Prostate gland (tissue), 2 donors: ENCODE results near the gene SMARCA1. TPM values are rescaled to one million over a fixed set of nuclear protein-coding genes. Genes with fewer than 3 reads are reported as not detected.

Experiments
- DNase-seq: peaks from one replicate; pipeline ENCODE4 v3.0.0-alpha.2; 2019; ENCODE audit warnings: low spot score
- H3K27ac ChIP-seq, 2 donors: fragments of 200-600 bp; sonication (generic); 2 replicates each; pipeline ENCODE4 v1.5.1; 2017 to 2019
- H3K27me3 ChIP-seq: fragments of 200-600 bp; sonication (generic); replicated peaks from 2 replicates; pipeline ENCODE4 v1.5.1; 2019; ENCODE audit not compliant: insufficient read depth
- H3K36me3 ChIP-seq, 2 donors: fragments of 200-600 bp; sonication (generic); 1 replicate in 1 of 2; 2 replicates in 1 of 2; pipeline versions ENCODE4 v1.5.1 to v1.8.1; 2017 to 2019
- H3K4me1 ChIP-seq: fragments of 200-600 bp; sonication (generic); replicated peaks from 2 replicates; pipeline ENCODE4 v1.5.1; 2019
- H3K4me3 ChIP-seq, 2 donors: fragments of 200-600 bp; sonication (generic); 2 replicates each; pipeline ENCODE4 v1.5.1; 2017 to 2019
- H3K9me3 ChIP-seq: fragments of 200-600 bp; sonication (generic); 2 replicates; pipeline ENCODE4 v1.5.1; 2017
- CTCF ChIP-seq, 4 experiments: fragments of 200-600 bp in 2 of 4; fragments of 450-650 bp in 2 of 4; sonication (generic) in 2 of 4; IDR thresholded peaks; 1 replicate in 3 of 4; 2 replicates in 1 of 4; pipeline ENCODE4 v1.5.1; 2016 to 2019; ENCODE audit warnings: antibody characterized with exemption in 4 of 4, mild to moderate bottlenecking in 2 of 4, moderate library complexity in 2 of 4
- POLR2A ChIP-seq: fragments of 450-650 bp; IDR thresholded peaks from one replicate; pipeline ENCODE4 v1.6.1; 2016; ENCODE audit warnings: antibody characterized with exemption, mild to moderate bottlenecking
- POLR2AphosphoS5 ChIP-seq: sonication (generic); formaldehyde crosslinking; IDR thresholded peaks from one replicate; pipeline ENCODE4 v1.6.1; 2017; ENCODE audit warnings: antibody characterized with exemption
- WGBS: methylation state at CpG from one replicate; pipeline ENCODE4 v1.1.5; 2018; 5-methylcytosine and 5-hydroxymethylcytosine counted together
- intact Hi-C: fragments of 100-400 bp; cut with DNase I; formaldehyde crosslinking; loops from one replicate; pipeline ENCODE4 v1.14.2; 2022
- total RNA-seq, 2 donors: library from RNA; depleted of rRNA; stranded (reverse); fragments of >200 nt; gene quantifications; one replicate each; pipeline ENCODE4 v1.1.0, GENCODE V29; 2016

SMARCA1 gene
- total RNA-seq, 2 donors from 2014 or later, result 41.9 to 157 TPM

- Histone ChIP-seq H3K9me3 (no peaks in the 10 kb centered on the region), H3K4me3 (no peak overlapping the region), H3K36me3 (no peaks in the 10 kb centered on the region), H3K27ac (no peak overlapping the region), H3K27me3 (no peaks in the 10 kb centered on the region), H3K4me1 (no peaks in the 10 kb centered on the region)
- no peak for DNase-seq
- TF ChIP-seq POLR2A (no peak), CTCF (IDR thresholded peaks at IDR 0.05) (no peak), POLR2AphosphoS5 (no peak)
- 75% methylated on average over 7 of the region's 7 CpGs for WGBS
- intact Hi-C loops, result no loop called here
Measured at GRCh38 chrX:129510331-129510730, 13.0 kb downstream of the SMARCA1 start.

- Histone ChIP-seq H3K9me3 (no peaks in the 10 kb centered on the region), H3K4me3 (no peak overlapping the region), H3K27ac (no peak overlapping the region), H3K27me3 (no peaks in the 10 kb centered on the region), H3K4me1 (no peaks in the 10 kb centered on the region), H3K36me3 (no peaks in the 10 kb centered on the region)
- intact Hi-C loops, result no loop called here
- no peak for TF ChIP-seq CTCF (IDR thresholded peaks at IDR 0.05)
- no peak for TF ChIP-seq POLR2A
- TF ChIP-seq POLR2AphosphoS5, result no peak
- no peak for DNase-seq
- WGBS, result 84% methylated on average over 3 of the region's 3 CpGs
Measured at GRCh38 chrX:129497146-129497843, 26.0 kb downstream of the SMARCA1 start.

- H3K27ac ChIP-seq, result no peak overlapping the region
- 97% methylated on average over 6 of the region's 6 CpGs for WGBS
- DNase-seq, result no peak
- H3K9me3 ChIP-seq, result no peaks in the 10 kb centered on the region
- H3K36me3 ChIP-seq, result no peaks in the 10 kb centered on the region
- intact Hi-C loops, result no loop called here
- TF ChIP-seq CTCF (IDR thresholded peaks at IDR 0.05) (no peak), POLR2AphosphoS5 (no peak), POLR2A (no peak)
- no peaks in the 10 kb centered on the region for H3K27me3 ChIP-seq
- no peaks in the 10 kb centered on the region for H3K4me1 ChIP-seq
- H3K4me3 ChIP-seq, result no peak overlapping the region
Measured at GRCh38 chrX:129496625-129497024, 26.7 kb downstream of the SMARCA1 start.

- DNase-seq, result no peak
- H3K4me1 ChIP-seq, result no peaks in the 10 kb centered on the region
- H3K9me3 ChIP-seq, result no peaks in the 10 kb centered on the region
- WGBS, result 93% methylated on average over 5 of the region's 5 CpGs
- no peaks in the 10 kb centered on the region for H3K36me3 ChIP-seq
- TF ChIP-seq POLR2A (no peak), CTCF (IDR thresholded peaks at IDR 0.05) (no peak)
- H3K4me3 ChIP-seq, result no peak overlapping the region
- no peak overlapping the region for H3K27ac ChIP-seq
- intact Hi-C loops, result no loop called here
- no peaks in the 10 kb centered on the region for H3K27me3 ChIP-seq
Measured at GRCh38 chrX:129495900-129496299, 27.4 kb downstream of the SMARCA1 start.

GRCh38 chrX:129494887-129495286, 28.4 kb downstream of the SMARCA1 start:
- H3K9me3 ChIP-seq, result no peaks in the 10 kb centered on the region
- no peaks in the 10 kb centered on the region for H3K27me3 ChIP-seq
- TF ChIP-seq CTCF (IDR thresholded peaks at IDR 0.05) (no peak), POLR2A (no peak), POLR2AphosphoS5 (no peak)
- no peak for DNase-seq
- H3K4me1 ChIP-seq, result no peaks in the 10 kb centered on the region
- intact Hi-C loops, result no loop called here
- H3K4me3 ChIP-seq, result no peak overlapping the region
- 83% methylated on average over 1 of the region's 2 CpGs for WGBS
- H3K27ac ChIP-seq, result no peak overlapping the region
- no peaks in the 10 kb centered on the region for H3K36me3 ChIP-seq
